HepG2 (cell line): ENCODE measurements around the gene OTC. TPM values are rescaled to one million over a fixed set of nuclear protein-coding genes. Genes with fewer than 3 reads are reported as not detected.

Experiments used
- DMAP1 ChIP-seq: IDR thresholded peaks from 2 replicates; pipeline ENCODE4 v1.6.1; 2016
- EP300 ChIP-seq, 3 experiments: sonication (generic) in 1 of 3; formaldehyde crosslinking in 1 of 3; IDR thresholded peaks; 2 replicates each; pipeline versions ENCODE4 v1.5.1 to v1.6.1; 2011 to 2020; ENCODE audit warnings: low read depth in 2 of 3, low read length in 2 of 3, borderline replicate concordance in 1 of 3, improper control_type of control experiment in 1 of 3, mild to moderate bottlenecking in 1 of 3, missing genetic modification reagents in 1 of 3, moderate library complexity in 1 of 3
- FOXA3 ChIP-seq: IDR thresholded peaks from 2 replicates; pipeline ENCODE4 v1.6.1; 2016; ENCODE audit warnings: missing genetic modification reagents, missing compliant biosample characterization
- JDP2 ChIP-seq: sonication (generic); formaldehyde crosslinking; IDR thresholded peaks from 2 replicates; pipeline ENCODE4 v1.8.1; 2022; ENCODE audit warnings: missing genetic modification reagents, borderline replicate concordance
- NFKBIZ ChIP-seq: IDR thresholded peaks from 2 replicates; pipeline ENCODE4 v1.6.1; 2018; ENCODE audit warnings: missing genetic modification reagents, missing compliant biosample characterization
- POLR2G ChIP-seq: fragments of 200-400 bp; formaldehyde crosslinking; IDR thresholded peaks from 2 replicates; pipeline ENCODE4 v1.6.1; 2018; ENCODE audit warnings: mild to moderate bottlenecking, low read depth, low read length, moderate library complexity
- RARA ChIP-seq: IDR thresholded peaks from 2 replicates; pipeline ENCODE4 v1.6.1; 2016; ENCODE audit warnings: missing genetic modification reagents, missing compliant biosample characterization
- ZFP1 ChIP-seq: IDR thresholded peaks from 2 replicates; pipeline ENCODE4 v1.6.1; 2016
- ZNF160 ChIP-seq: sonication (generic); formaldehyde crosslinking; IDR thresholded peaks from 2 replicates; pipeline ENCODE4 v1.8.0; 2022; ENCODE audit warnings: mild to moderate bottlenecking, inconsistent platforms, missing genetic modification reagents
- ZNF550 ChIP-seq: sonication (generic); formaldehyde crosslinking; IDR thresholded peaks from 2 replicates; pipeline ENCODE4 v1.4.0; 2020; ENCODE audit warnings: mild to moderate bottlenecking, missing genetic modification reagents, borderline replicate concordance
- ZNF556 ChIP-seq: sonication (generic); formaldehyde crosslinking; IDR thresholded peaks from 2 replicates; pipeline ENCODE4 v1.4.0; 2020; ENCODE audit warnings: mild to moderate bottlenecking, missing genetic modification reagents, borderline replicate concordance
- ZNF589 ChIP-seq: sonication (generic); formaldehyde crosslinking; conservative IDR thresholded peaks from 2 replicates; pipeline ENCODE4 v1.8.0; 2022; ENCODE audit warnings: mild to moderate bottlenecking, moderate library complexity, missing genetic modification reagents
- ZNF737 ChIP-seq: sonication (generic); formaldehyde crosslinking; IDR thresholded peaks from 2 replicates; pipeline ENCODE4 v1.5.0; 2020; ENCODE audit warnings: missing genetic modification reagents, mild to moderate bottlenecking, borderline replicate concordance
- polyA plus RNA-seq, 8 experiments: library from polyadenylated mRNA; depleted of rRNA in 3 of 8; stranded (reverse) in 7 of 8; unstranded in 1 of 8; fragments of >200 nt; fragmentation: Illumina TruSeq in 4 of 8; extraction: Trizol in 4 of 8; gene quantifications; 2 replicates each; pipeline versions ENCODE4 v1.2.1 to v1.2.3, GENCODE V29; 2011 to 2016; ENCODE audit warnings: low read depth in 4 of 8, missing spikeins in 1 of 8, mixed read lengths in 1 of 8; ENCODE audit not compliant: insufficient read depth in 1 of 8
- total RNA-seq, 5 experiments: library from RNA; depleted of rRNA; stranded (reverse); fragments of >200 nt; fragmentation: Illumina TruSeq; extraction: Trizol; gene quantifications; 2 replicates each; pipeline ENCODE4 v1.2.3, GENCODE V29; 2016; ENCODE audit warnings: low read depth in 1 of 5
- TF ChIP-seq, protein P1 (sequence below): IDR thresholded peaks from 2 replicates; pipeline ENCODE4 v1.6.1; 2012; ENCODE audit warnings: inconsistent platforms
- TF ChIP-seq, protein P2 (sequence below): IDR thresholded peaks from 2 replicates; pipeline ENCODE4 v1.6.1; 2012; ENCODE audit warnings: low read length, improper control_type of control experiment
- TF ChIP-seq, protein P3 (sequence below): sonication (generic); formaldehyde crosslinking; IDR thresholded peaks from 2 replicates; pipeline ENCODE4 v1.8.1; 2023; ENCODE audit warnings: mild to moderate bottlenecking, moderate library complexity, missing genetic modification reagents
- TF ChIP-seq, protein P4 (sequence below): fragments of 450-650 bp; IDR thresholded peaks from 2 replicates; pipeline ENCODE4 v1.6.1; 2017; ENCODE audit warnings: mild to moderate bottlenecking
- TF ChIP-seq, protein P5 (sequence below): sonication (generic); formaldehyde crosslinking; IDR thresholded peaks from 2 replicates; pipeline ENCODE4 v1.9.0; 2022; ENCODE audit warnings: low read depth, missing genetic modification reagents

The OTC gene
- total and polyA plus RNA-seq, 2 of the 13 experiments (the other 11 are each of a cell fraction or from before 2014, with no cell fraction given) = 0.04 to 1.8 TPM

DNA sequence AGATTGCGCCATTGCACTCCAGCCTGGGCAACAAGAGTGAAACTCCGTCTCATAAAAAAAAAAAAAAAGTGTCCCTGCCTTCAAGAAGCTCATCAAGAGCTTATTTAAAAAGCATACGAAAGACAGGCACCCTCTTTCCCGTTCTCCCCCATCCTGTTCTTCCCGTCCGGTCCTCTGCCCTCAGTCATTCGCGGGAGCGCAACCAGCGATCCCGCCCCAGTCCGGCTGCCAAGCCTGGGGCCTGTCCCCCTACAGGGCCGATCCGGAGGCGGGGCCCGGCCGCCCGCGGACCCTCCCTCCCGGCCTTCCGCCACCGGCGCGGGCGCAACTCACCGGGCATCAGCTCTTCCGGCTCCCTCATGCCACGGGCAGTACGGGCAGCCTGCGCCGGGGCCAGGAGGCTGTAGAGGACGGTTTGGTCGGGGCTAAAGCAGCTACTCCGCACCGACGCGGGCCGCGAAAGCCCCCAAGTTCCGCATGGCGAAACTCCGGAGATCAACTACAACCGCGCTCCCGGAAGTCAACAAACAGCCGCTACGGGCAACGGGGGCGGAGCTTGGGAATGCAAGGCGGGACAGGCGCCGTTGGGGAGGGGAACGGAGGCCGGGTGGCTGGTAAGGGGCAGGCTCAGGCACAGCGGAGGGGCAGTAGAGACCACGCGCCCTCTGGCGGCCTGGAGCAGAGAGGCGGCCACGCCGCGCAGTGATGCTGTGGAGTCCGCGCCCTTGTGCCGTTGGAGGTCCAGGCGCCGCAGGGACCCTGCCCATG lies 25.2 kb upstream of the OTC start, which contains the start of gene RPGR (continued):
- peak; percentile 58; the same call in 1 of the 2 replicates for TF ChIP-seq FOXA3 (CRISPR knock-in tag)
- TF ChIP-seq ZNF550 (CRISPR knock-in tag) = no peak
- no peak for TF ChIP-seq JDP2 (CRISPR knock-in tag)
- TF ChIP-seq ZNF589 (CRISPR knock-in tag) = peak; percentile 51; the same call in 1 of the 2 replicates
- TF ChIP-seq NFKBIZ (CRISPR knock-in tag) = no peak
- TF ChIP-seq RARA (CRISPR knock-in tag) = 0 out of 2 replicates have a peak, but pooled peaks have one; percentile 10
- no peak for TF ChIP-seq ZFP1 (CRISPR knock-in tag)
- TF ChIP-seq, protein P1, sequence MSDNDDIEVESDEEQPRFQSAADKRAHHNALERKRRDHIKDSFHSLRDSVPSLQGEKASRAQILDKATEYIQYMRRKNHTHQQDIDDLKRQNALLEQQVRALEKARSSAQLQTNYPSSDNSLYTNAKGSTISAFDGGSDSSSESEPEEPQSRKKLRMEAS = peak; percentile 48
- TF ChIP-seq, protein P2, sequence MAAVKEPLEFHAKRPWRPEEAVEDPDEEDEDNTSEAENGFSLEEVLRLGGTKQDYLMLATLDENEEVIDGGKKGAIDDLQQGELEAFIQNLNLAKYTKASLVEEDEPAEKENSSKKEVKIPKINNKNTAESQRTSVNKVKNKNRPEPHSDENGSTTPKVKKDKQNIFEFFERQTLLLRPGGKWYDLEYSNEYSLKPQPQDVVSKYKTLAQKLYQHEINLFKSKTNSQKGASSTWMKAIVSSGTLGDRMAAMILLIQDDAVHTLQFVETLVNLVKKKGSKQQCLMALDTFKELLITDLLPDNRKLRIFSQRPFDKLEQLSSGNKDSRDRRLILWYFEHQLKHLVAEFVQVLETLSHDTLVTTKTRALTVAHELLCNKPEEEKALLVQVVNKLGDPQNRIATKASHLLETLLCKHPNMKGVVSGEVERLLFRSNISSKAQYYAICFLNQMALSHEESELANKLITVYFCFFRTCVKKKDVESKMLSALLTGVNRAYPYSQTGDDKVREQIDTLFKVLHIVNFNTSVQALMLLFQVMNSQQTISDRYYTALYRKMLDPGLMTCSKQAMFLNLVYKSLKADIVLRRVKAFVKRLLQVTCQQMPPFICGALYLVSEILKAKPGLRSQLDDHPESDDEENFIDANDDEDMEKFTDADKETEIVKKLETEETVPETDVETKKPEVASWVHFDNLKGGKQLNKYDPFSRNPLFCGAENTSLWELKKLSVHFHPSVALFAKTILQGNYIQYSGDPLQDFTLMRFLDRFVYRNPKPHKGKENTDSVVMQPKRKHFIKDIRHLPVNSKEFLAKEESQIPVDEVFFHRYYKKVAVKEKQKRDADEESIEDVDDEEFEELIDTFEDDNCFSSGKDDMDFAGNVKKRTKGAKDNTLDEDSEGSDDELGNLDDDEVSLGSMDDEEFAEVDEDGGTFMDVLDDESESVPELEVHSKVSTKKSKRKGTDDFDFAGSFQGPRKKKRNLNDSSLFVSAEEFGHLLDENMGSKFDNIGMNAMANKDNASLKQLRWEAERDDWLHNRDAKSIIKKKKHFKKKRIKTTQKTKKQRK = no peak
- TF ChIP-seq, protein P3, sequence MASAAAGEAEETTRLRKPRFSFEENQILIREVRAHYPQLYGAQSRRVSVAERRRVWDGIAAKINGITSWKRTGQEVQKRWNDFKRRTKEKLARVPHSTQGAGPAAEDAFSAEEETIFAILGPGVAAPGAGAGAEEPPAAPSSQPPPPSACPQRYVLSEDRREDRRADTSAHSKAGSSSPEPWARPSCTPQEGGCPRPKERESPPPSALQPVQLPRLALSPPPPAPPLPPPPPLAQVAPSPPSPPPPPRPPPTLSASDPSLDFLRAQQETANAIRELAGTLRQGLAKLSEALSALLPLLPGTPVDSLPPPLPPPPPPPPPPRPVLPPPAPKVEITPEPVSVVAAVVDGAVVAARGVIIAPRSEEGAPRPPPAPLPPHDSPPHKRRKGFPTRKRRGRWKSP = peak; percentile 22; the same call in 1 of the 2 replicates
- TF ChIP-seq ZNF737 (CRISPR knock-in tag) = no peak
- TF ChIP-seq, protein P4, sequence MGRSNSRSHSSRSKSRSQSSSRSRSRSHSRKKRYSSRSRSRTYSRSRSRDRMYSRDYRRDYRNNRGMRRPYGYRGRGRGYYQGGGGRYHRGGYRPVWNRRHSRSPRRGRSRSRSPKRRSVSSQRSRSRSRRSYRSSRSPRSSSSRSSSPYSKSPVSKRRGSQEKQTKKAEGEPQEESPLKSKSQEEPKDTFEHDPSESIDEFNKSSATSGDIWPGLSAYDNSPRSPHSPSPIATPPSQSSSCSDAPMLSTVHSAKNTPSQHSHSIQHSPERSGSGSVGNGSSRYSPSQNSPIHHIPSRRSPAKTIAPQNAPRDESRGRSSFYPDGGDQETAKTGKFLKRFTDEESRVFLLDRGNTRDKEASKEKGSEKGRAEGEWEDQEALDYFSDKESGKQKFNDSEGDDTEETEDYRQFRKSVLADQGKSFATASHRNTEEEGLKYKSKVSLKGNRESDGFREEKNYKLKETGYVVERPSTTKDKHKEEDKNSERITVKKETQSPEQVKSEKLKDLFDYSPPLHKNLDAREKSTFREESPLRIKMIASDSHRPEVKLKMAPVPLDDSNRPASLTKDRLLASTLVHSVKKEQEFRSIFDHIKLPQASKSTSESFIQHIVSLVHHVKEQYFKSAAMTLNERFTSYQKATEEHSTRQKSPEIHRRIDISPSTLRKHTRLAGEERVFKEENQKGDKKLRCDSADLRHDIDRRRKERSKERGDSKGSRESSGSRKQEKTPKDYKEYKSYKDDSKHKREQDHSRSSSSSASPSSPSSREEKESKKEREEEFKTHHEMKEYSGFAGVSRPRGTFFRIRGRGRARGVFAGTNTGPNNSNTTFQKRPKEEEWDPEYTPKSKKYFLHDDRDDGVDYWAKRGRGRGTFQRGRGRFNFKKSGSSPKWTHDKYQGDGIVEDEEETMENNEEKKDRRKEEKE = no peak
- TF ChIP-seq DMAP1 (CRISPR knock-in tag) = no peak; the same call in 1 of the 2 replicates
- TF ChIP-seq, protein P5, sequence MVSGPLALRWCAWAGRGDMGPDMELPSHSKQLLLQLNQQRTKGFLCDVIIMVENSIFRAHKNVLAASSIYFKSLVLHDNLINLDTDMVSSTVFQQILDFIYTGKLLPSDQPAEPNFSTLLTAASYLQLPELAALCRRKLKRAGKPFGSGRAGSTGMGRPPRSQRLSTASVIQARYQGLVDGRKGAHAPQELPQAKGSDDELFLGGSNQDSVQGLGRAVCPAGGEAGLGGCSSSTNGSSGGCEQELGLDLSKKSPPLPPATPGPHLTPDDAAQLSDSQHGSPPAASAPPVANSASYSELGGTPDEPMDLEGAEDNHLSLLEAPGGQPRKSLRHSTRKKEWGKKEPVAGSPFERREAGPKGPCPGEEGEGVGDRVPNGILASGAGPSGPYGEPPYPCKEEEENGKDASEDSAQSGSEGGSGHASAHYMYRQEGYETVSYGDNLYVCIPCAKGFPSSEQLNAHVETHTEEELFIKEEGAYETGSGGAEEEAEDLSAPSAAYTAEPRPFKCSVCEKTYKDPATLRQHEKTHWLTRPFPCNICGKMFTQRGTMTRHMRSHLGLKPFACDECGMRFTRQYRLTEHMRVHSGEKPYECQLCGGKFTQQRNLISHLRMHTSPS = no peak
- no peak for TF ChIP-seq EP300 (IDR thresholded peaks at IDR 0.05; ENCODE audit: low read depth in 2 of 2, low read length in 2 of 2)
- no peak for TF ChIP-seq EP300 (CRISPR knock-in tag; IDR thresholded peaks at IDR 0.05; ENCODE audit: borderline replicate concordance)
- no peak for TF ChIP-seq ZNF160 (CRISPR knock-in tag)
- TF ChIP-seq ZNF556 (CRISPR knock-in tag) = peak; percentile 31; the same call in 1 of the 2 replicates
- TF ChIP-seq POLR2G = 0 out of 2 replicates have a peak, but pooled peaks have one; percentile 39
